Measurements from ENCODE around the gene PHACTR3. TPM values are rescaled to one million over a fixed set of nuclear protein-coding genes. Genes with fewer than 3 reads are reported as not detected.

Gene PHACTR3
- polyA plus RNA-seq, 1 donor (not counting 4 experiments of a cell fraction or from before 2014, with no cell fraction given) = 2.6 TPM

DNA sequence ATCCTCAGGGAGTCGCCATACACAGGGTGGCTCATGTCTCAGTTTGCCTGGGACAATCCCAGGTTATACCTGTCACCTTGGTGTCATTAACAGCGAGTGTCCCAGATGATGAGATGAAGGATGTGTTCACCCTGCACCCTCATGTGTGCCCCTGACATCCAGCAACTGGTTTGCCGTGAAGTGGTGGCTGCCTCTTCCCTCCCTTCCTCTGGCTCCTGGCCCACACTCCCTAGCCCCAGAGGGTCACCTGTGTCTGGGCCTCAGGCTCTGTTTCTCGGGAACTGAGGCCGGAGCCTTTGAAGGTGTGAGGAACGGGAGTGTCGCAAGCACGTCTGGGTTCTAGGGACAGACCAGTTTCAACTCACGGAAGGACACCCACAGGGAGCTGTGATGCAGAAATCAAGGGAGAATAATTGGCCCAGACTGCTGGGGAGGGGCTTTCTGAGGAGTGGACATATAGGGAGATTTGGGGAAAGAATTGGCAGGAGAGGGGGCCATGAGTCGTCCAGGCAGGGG, 35.8 kb upstream of the PHACTR3 start:
- Histone ChIP-seq H3K4me3 (ENCODE audit: control insufficient read depth in 2 of 3, extremely low read depth in 1 of 3, insufficient read depth in 2 of 3, low read depth in 1 of 3, low read length in 3 of 3) (no peak overlapping the region), H4K20me1 (ENCODE audit: control insufficient read depth, extremely low read depth, insufficient read depth, low read length) (no peaks in the 10 kb centered on the region), H3K9ac (ENCODE audit: control insufficient read depth, extremely low read depth, insufficient read depth, low read length) (no peak overlapping the region), H3K4me1 (ENCODE audit: control insufficient read depth, extremely low read depth, insufficient read depth, low read length) (no peaks in the 10 kb centered on the region), H3K27me3 (ENCODE audit: control insufficient read depth, extremely low read depth, insufficient read depth, low read length) (peaks cover 5% of the 10 kb centered on the region), H2AFZ (ENCODE audit: control insufficient read depth, low read length) (no peak overlapping the region), H3K36me3 (ENCODE audit: control insufficient read depth in 2 of 2, extremely low read depth in 1 of 2, insufficient read depth in 2 of 2, low read length in 2 of 2) (no peaks in the 10 kb centered on the region), H3K9me3 (ENCODE audit: control insufficient read depth, low read depth, low read length) (no peaks in the 10 kb centered on the region), H3K4me2 (ENCODE audit: control insufficient read depth, extremely low read depth, insufficient read depth, low read depth, low read length) (no peak overlapping the region), H3K9me1 (ENCODE audit: control insufficient read depth, extremely low read depth, insufficient read depth, low read length) (no peaks in the 10 kb centered on the region), H3K27ac (ENCODE audit: control insufficient read depth, insufficient read depth, low read length) (no peak overlapping the region), H3K79me2 (ENCODE audit: control insufficient read depth, insufficient read depth, low read length) (no peaks in the 10 kb centered on the region)
- no peak for TF ChIP-seq EZH2 (IDR thresholded peaks at IDR 0.05; ENCODE audit: low read length)
- TF ChIP-seq, protein P1, sequence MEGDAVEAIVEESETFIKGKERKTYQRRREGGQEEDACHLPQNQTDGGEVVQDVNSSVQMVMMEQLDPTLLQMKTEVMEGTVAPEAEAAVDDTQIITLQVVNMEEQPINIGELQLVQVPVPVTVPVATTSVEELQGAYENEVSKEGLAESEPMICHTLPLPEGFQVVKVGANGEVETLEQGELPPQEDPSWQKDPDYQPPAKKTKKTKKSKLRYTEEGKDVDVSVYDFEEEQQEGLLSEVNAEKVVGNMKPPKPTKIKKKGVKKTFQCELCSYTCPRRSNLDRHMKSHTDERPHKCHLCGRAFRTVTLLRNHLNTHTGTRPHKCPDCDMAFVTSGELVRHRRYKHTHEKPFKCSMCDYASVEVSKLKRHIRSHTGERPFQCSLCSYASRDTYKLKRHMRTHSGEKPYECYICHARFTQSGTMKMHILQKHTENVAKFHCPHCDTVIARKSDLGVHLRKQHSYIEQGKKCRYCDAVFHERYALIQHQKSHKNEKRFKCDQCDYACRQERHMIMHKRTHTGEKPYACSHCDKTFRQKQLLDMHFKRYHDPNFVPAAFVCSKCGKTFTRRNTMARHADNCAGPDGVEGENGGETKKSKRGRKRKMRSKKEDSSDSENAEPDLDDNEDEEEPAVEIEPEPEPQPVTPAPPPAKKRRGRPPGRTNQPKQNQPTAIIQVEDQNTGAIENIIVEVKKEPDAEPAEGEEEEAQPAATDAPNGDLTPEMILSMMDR (optimal IDR thresholded peaks at IDR 0.05 in 1 of 3, IDR thresholded peaks at IDR 0.05 in 1 of 3, conservative IDR thresholded peaks at IDR 0.05 in 1 of 3; ENCODE audit: extremely low read depth in 1 of 3, insufficient read depth in 2 of 3, low read length in 3 of 3) = no peak
- no peak for DNase-seq (ENCODE audit: low read depth, low spot score)
- no peak for FAIRE-seq
- dilution Hi-C loops (cut with MboI; ENCODE audit: extremely low pct_ligation_motif_present, low sequenced_read_pairs) = no loop called here

DNA sequence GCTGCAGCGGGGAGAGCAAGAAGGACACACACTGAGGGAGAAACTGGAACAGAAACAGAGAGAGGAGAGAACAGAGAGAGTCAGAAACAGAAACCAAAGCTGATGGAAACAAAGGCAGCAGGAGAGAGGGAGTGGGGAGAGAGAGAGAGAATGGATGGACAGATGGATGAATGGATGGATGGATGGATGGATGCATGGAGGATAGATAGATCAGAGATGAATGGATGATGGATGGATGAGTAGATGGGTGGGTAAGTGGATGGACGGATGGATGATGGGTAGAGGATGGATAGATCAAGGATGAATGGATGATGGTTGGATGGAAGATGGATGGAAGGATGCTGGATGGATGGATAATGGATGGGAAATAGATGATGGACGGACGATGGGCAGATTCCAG, 35.0 kb upstream of the PHACTR3 start:
- TF ChIP-seq EZH2 (IDR thresholded peaks at IDR 0.05; ENCODE audit: low read length) = no peak
- TF ChIP-seq, protein P1 (optimal IDR thresholded peaks at IDR 0.05 in 1 of 3, IDR thresholded peaks at IDR 0.05 in 1 of 3, conservative IDR thresholded peaks at IDR 0.05 in 1 of 3; ENCODE audit: extremely low read depth in 1 of 3, insufficient read depth in 2 of 3, low read length in 3 of 3) = no peak
- Histone ChIP-seq H3K9me3 (ENCODE audit: control insufficient read depth, low read depth, low read length) (no peaks in the 10 kb centered on the region), H3K27me3 (ENCODE audit: control insufficient read depth, extremely low read depth, insufficient read depth, low read length) (peaks cover 10% of the 10 kb centered on the region), H3K9me1 (ENCODE audit: control insufficient read depth, extremely low read depth, insufficient read depth, low read length) (no peaks in the 10 kb centered on the region), H3K4me3 (ENCODE audit: control insufficient read depth in 2 of 3, extremely low read depth in 1 of 3, insufficient read depth in 2 of 3, low read depth in 1 of 3, low read length in 3 of 3) (no peak overlapping the region), H3K79me2 (ENCODE audit: control insufficient read depth, insufficient read depth, low read length) (no peaks in the 10 kb centered on the region), H3K4me2 (ENCODE audit: control insufficient read depth, extremely low read depth, insufficient read depth, low read depth, low read length) (no peak overlapping the region), H3K27ac (ENCODE audit: control insufficient read depth, insufficient read depth, low read length) (no peak overlapping the region), H3K36me3 (ENCODE audit: control insufficient read depth in 2 of 2, extremely low read depth in 1 of 2, insufficient read depth in 2 of 2, low read length in 2 of 2) (no peaks in the 10 kb centered on the region), H2AFZ (ENCODE audit: control insufficient read depth, low read length) (no peak overlapping the region), H3K4me1 (ENCODE audit: control insufficient read depth, extremely low read depth, insufficient read depth, low read length) (no peaks in the 10 kb centered on the region), H3K9ac (ENCODE audit: control insufficient read depth, extremely low read depth, insufficient read depth, low read length) (no peak overlapping the region), H4K20me1 (ENCODE audit: control insufficient read depth, extremely low read depth, insufficient read depth, low read length) (no peaks in the 10 kb centered on the region)
- FAIRE-seq (no peak), DNase-seq (ENCODE audit: low read depth, low spot score) (no peak)
- dilution Hi-C loops (cut with MboI; ENCODE audit: extremely low pct_ligation_motif_present, low sequenced_read_pairs) = no loop called here
